IMR-90 (cell line): ENCODE measurements around the gene SLC47A2. TPM values are rescaled to one million over a fixed set of nuclear protein-coding genes. Genes with fewer than 3 reads are reported as not detected.

Experiments
- ATAC-seq: fragments of 200-7000 bp; cut with Tn5 transposase; 2 replicates; pipeline ENCODE4 v1.9.1; 2020; ENCODE audit warnings: low read depth, mild to moderate bottlenecking, moderate library complexity
- BruUV-seq: library from RNA; stranded (reverse); fragments of 400-500 nt; replicated peaks from 2 replicates; lab custom pipeline; 2021; lab: Mats Ljungman, UMichigan
- CTCF ChIA-PET: fragments of 300-600 bp; formaldehyde crosslinking; extraction: SDS; loops from one replicate; lab custom pipeline; 2021; ENCODE audit warnings: antibody characterized with exemption; lab: Yijun Ruan, JAX
- POLR2A ChIA-PET: fragments of 300-600 bp; sonication (Branson Sonifier 250); formaldehyde crosslinking; loops from one replicate; lab custom pipeline; 2022; ENCODE audit warnings: antibody characterized with exemption; ENCODE audit not compliant: unreplicated experiment; lab: Charles Lee
- DNase-seq: peaks from one replicate; pipeline ENCODE4 v3.0.0; 2013
- H2AFZ ChIP-seq: replicated peaks from 2 replicates; pipeline ENCODE3; 2013; ENCODE audit warnings: low read length, mild to moderate bottlenecking; ENCODE audit not compliant: poor library complexity
- H2AK5ac ChIP-seq: 2 replicates; pipeline ENCODE4 v1.6.1; 2013; ENCODE audit warnings: low read depth, low read length, inconsistent platforms
- H2AK9ac ChIP-seq: replicated peaks from 2 replicates; pipeline ENCODE3; 2013; ENCODE audit warnings: mild to moderate bottlenecking, low read depth, low read length, moderate library complexity; ENCODE audit not compliant: poor library complexity
- H2BK120ac ChIP-seq: 2 replicates; pipeline ENCODE4 v1.6.1; 2013; ENCODE audit warnings: low read depth, low read length, inconsistent platforms
- H2BK15ac ChIP-seq: 3 replicates; pipeline ENCODE4 v1.6.1; 2013; ENCODE audit warnings: low read depth, low read length, inconsistent platforms
- H2BK20ac ChIP-seq: 2 replicates; pipeline ENCODE4 v1.6.1; 2013; ENCODE audit warnings: low read depth, mild to moderate bottlenecking, inconsistent platforms, low read length, moderate library complexity
- H2BK5ac ChIP-seq: 2 replicates; pipeline ENCODE4 v1.6.1; 2013; ENCODE audit warnings: mild to moderate bottlenecking, low read depth, low read length, inconsistent platforms; ENCODE audit not compliant: poor library complexity, severe bottlenecking
- H3K14ac ChIP-seq: replicated peaks from 2 replicates; pipeline ENCODE4 v1.6.1; 2013; ENCODE audit warnings: low read depth, low read length, inconsistent platforms
- H3K18ac ChIP-seq: 2 replicates; pipeline ENCODE4 v1.6.1; 2013; ENCODE audit warnings: low read depth, low read length, control low read depth
- H3K23ac ChIP-seq: 2 replicates; pipeline ENCODE4 v1.6.1; 2013; ENCODE audit warnings: low read depth, low read length, inconsistent platforms
- H3K27ac ChIP-seq: 2 replicates; pipeline ENCODE4 v1.5.1; 2013; ENCODE audit warnings: mild to moderate bottlenecking, control low read depth, low read length; ENCODE audit not compliant: insufficient read depth
- H3K27me3 ChIP-seq: 2 replicates; pipeline ENCODE4 v1.6.1; 2013; ENCODE audit warnings: low read length; ENCODE audit not compliant: control insufficient read depth, insufficient read depth
- H3K36me3 ChIP-seq: 2 replicates; pipeline ENCODE4 v1.6.1; 2013; ENCODE audit warnings: low read length, mixed read lengths; ENCODE audit not compliant: control insufficient read depth, insufficient read depth
- H3K4ac ChIP-seq: 2 replicates; pipeline ENCODE4 v1.6.1; 2013; ENCODE audit warnings: low read depth, low read length, inconsistent platforms
- H3K4me1 ChIP-seq: 2 replicates; pipeline ENCODE4 v1.6.1; 2013; ENCODE audit warnings: low read length, mixed read lengths; ENCODE audit not compliant: control insufficient read depth, insufficient read depth
- H3K4me2 ChIP-seq: 2 replicates; pipeline ENCODE4 v1.6.1; 2013; ENCODE audit warnings: low read depth, mild to moderate bottlenecking, control low read depth, low read length, moderate library complexity
- H3K4me3 ChIP-seq: 2 replicates; pipeline ENCODE4 v1.5.1; 2013; ENCODE audit warnings: low read depth, mild to moderate bottlenecking, control low read depth, low read length, moderate library complexity; ENCODE audit not compliant: insufficient read depth
- H3K56ac ChIP-seq: 2 replicates; pipeline ENCODE4 v1.6.1; 2013; ENCODE audit warnings: low read length, inconsistent platforms; ENCODE audit not compliant: insufficient read depth; ENCODE audit errors: extremely low read depth
- H3K79me1 ChIP-seq, 2 experiments: 2 replicates each; pipeline ENCODE4 v1.6.1; 2013; ENCODE audit warnings: low read length in 2 of 2, inconsistent platforms in 1 of 2, low read depth in 1 of 2
- H3K9ac ChIP-seq: 2 replicates; pipeline ENCODE4 v1.6.1; 2013; ENCODE audit warnings: low read depth, low read length, control low read depth
- H3K9me1 ChIP-seq: 2 replicates; pipeline ENCODE4 v1.6.1; 2013; ENCODE audit warnings: low read length, inconsistent platforms; ENCODE audit not compliant: insufficient read depth
- H3K9me3 ChIP-seq: 2 replicates; pipeline ENCODE4 v1.6.1; 2013; ENCODE audit warnings: low read length; ENCODE audit not compliant: control insufficient read depth, insufficient read depth
- H4K20me1 ChIP-seq: 2 replicates; pipeline ENCODE4 v1.6.1; 2013; ENCODE audit warnings: low read length, inconsistent platforms; ENCODE audit not compliant: insufficient read depth
- H4K5ac ChIP-seq: 2 replicates; pipeline ENCODE4 v1.6.1; 2013; ENCODE audit warnings: mild to moderate bottlenecking, low read depth, low read length, control low read depth
- H4K8ac ChIP-seq, 2 experiments: 2 replicates each; pipeline ENCODE4 v1.6.1; 2013; ENCODE audit warnings: low read depth in 2 of 2, low read length in 2 of 2, control low read depth in 1 of 2, inconsistent platforms in 1 of 2
- H4K91ac ChIP-seq: 2 replicates; pipeline ENCODE4 v1.6.1; 2013; ENCODE audit warnings: low read depth, low read length, inconsistent platforms; ENCODE audit not compliant: insufficient read depth
- BHLHE40 ChIP-seq: fragments of 150-350 bp; IDR thresholded peaks from 2 replicates; pipeline ENCODE4 v1.6.1; 2016; ENCODE audit warnings: mild to moderate bottlenecking, low read depth, low read length
- CEBPB ChIP-seq: IDR thresholded peaks from 2 replicates; pipeline ENCODE4 v1.6.1; 2012; ENCODE audit warnings: low read depth, low read length, improper control_type of control experiment
- CHD1 ChIP-seq: IDR thresholded peaks from 2 replicates; pipeline ENCODE4 v1.6.1; 2012; ENCODE audit warnings: low read depth, low read length, improper control_type of control experiment
- CTCF ChIP-seq: conservative IDR thresholded peaks from 2 replicates; pipeline ENCODE4 v1.5.1; 2012; ENCODE audit warnings: mild to moderate bottlenecking, low read depth, low read length, improper control_type of control experiment
- FOS ChIP-seq: fragments of 150-350 bp; IDR thresholded peaks from 2 replicates; pipeline ENCODE4 v1.6.1; 2016; ENCODE audit warnings: low read depth, low read length
- MAFK ChIP-seq: IDR thresholded peaks from 2 replicates; pipeline ENCODE4 v1.6.1; 2012; ENCODE audit warnings: low read depth, low read length, improper control_type of control experiment
- MAZ ChIP-seq: IDR thresholded peaks from 2 replicates; pipeline ENCODE4 v1.6.1; 2012; ENCODE audit warnings: low read depth, mild to moderate bottlenecking, low read length, improper control_type of control experiment, moderate library complexity, borderline replicate concordance
- MXI1 ChIP-seq: IDR thresholded peaks from 2 replicates; pipeline ENCODE4 v1.6.1; 2012; ENCODE audit warnings: low read depth, mild to moderate bottlenecking, low read length, moderate library complexity, borderline replicate concordance
- NFE2L2 ChIP-seq: fragments of 150-350 bp; IDR thresholded peaks from 2 replicates; pipeline ENCODE4 v1.6.1; 2016; ENCODE audit warnings: low read depth, mild to moderate bottlenecking, low read length
- POLR2A ChIP-seq: IDR thresholded peaks from 2 replicates; pipeline ENCODE4 v1.6.1; 2012; ENCODE audit warnings: mild to moderate bottlenecking, low read depth, low read length
- RAD21 ChIP-seq: IDR thresholded peaks from 2 replicates; pipeline ENCODE4 v1.6.1; 2012; ENCODE audit warnings: low read length, improper control_type of control experiment
- RCOR1 ChIP-seq: IDR thresholded peaks from 2 replicates; pipeline ENCODE4 v1.6.1; 2012; ENCODE audit warnings: mild to moderate bottlenecking, low read length, improper control_type of control experiment; ENCODE audit not compliant: insufficient replicate concordance
- RFX5 ChIP-seq: IDR thresholded peaks from 2 replicates; pipeline ENCODE4 v1.8.0; 2012; ENCODE audit warnings: low read depth, mild to moderate bottlenecking, low read length, moderate library complexity
- SMC3 ChIP-seq: fragments of 150-350 bp; IDR thresholded peaks from 2 replicates; pipeline ENCODE4 v1.6.1; 2016; ENCODE audit warnings: low read depth, mild to moderate bottlenecking, antibody characterized with exemption, low read length, moderate library complexity
- USF2 ChIP-seq: fragments of 150-350 bp; IDR thresholded peaks from 2 replicates; pipeline ENCODE4 v1.6.1; 2017; ENCODE audit warnings: mild to moderate bottlenecking, antibody characterized with exemption, low read length, low read depth
- WGBS, 2 experiments: methylation state at CpG; one replicate each; pipeline versions ENCODE4 v1.1.5 to v1.1.7; 2013; ENCODE audit warnings: missing lambda C conversion rate in 2 of 2; ENCODE audit not compliant: insufficient read length in 1 of 2; ENCODE audit errors: extremely low coverage in 2 of 2; 5-methylcytosine and 5-hydroxymethylcytosine counted together
- dilution Hi-C: fragments of 300-500 bp; cut with HindIII; formaldehyde crosslinking; loops from one replicate; pipeline ENCODE4 v1.14.3; 2018; ENCODE audit warnings: low sequenced_read_pairs; ENCODE audit not compliant: unreplicated experiment
- in situ Hi-C: fragments of 300-500 bp; cut with MboI; formaldehyde crosslinking; loops from 3 replicates; pipeline ENCODE4 v1.14.3; 2019; ENCODE audit warnings: low sequenced_read_pairs, inconsistent platforms, mixed read lengths
- intact Hi-C: fragments of 100-400 bp; cut with micrococcal nuclease; formaldehyde crosslinking; loops from 2 replicates; pipeline ENCODE4 v1.10.0; 2022
- polyA plus RNA-seq, 3 experiments: library from polyadenylated mRNA; depleted of rRNA; stranded (reverse); fragments of >200 nt; gene quantifications; 2 replicates each; pipeline ENCODE4 v1.2.3, GENCODE V29; 2012; ENCODE audit warnings: low replicate concordance in 1 of 3
- total RNA-seq: library from RNA; depleted of rRNA; stranded (reverse); fragments of >200 nt; gene quantifications from 2 replicates; pipeline ENCODE4 v1.2.3, GENCODE V29; 2012

Gene SLC47A2
- total and polyA plus RNA-seq, 2 of the 4 experiments (the other 2 are of a cell fraction) = not detected

- peaks cover 4% of the 10 kb centered on the region for H3K4me1 ChIP-seq
- H3K4ac ChIP-seq = peak overlapping the region; percentile 36
- peak overlapping the region; percentile 36 for H2BK20ac ChIP-seq
- peak overlapping the region; percentile 8 for H2AK9ac ChIP-seq
- H3K56ac ChIP-seq = no peak overlapping the region
- H3K27me3 ChIP-seq = peaks cover 38% of the 10 kb centered on the region
- no peak overlapping the region; the same call in 2 of the 3 replicates for H2BK15ac ChIP-seq
- intact Hi-C loops = no loop called here
- ATAC-seq = no peak
- no peak overlapping the region for H2AK5ac ChIP-seq
- H4K5ac ChIP-seq = peak overlapping the region; percentile 80; the same call in 1 of the 2 replicates
- no peaks in the 10 kb centered on the region for H3K36me3 ChIP-seq
- H3K79me1 ChIP-seq = no peaks in the 10 kb centered on the region
- H4K91ac ChIP-seq = no peak overlapping the region; the same call in 1 of the 2 replicates
- peak overlapping the region; percentile 62; the same call in 1 of the 2 replicates for H3K14ac ChIP-seq
- no peak overlapping the region for H3K4me2 ChIP-seq
- H3K27ac ChIP-seq = no peak overlapping the region
- no peak overlapping the region for H3K23ac ChIP-seq
- 0 out of 2 replicates have a peak, but pooled peaks cover 4% of the 10 kb centered on the region for H3K9me1 ChIP-seq
- ChIA-PET CTCF (interaction anchor here (0.7 to 2.6 kb wide), 4 partner anchors 9 to 390 kb away, joined by 3 to 11 read pairs (median 4); partner anchors contain the start of gene B9D1), POLR2A (interaction anchor here (0.6 kb wide), 1 partner anchor 225 kb away, joined by 3 read pairs; no protein-coding TSS in a partner anchor)
- no peak overlapping the region for H3K9ac ChIP-seq
- H4K20me1 ChIP-seq = no peaks in the 10 kb centered on the region; the same call in 1 of the 2 replicates
- DNase-seq = no peak
- peak overlapping the region; percentile 76 for H2AFZ ChIP-seq
- in situ Hi-C loops = no loop called here
- H3K9me3 ChIP-seq = no peaks in the 10 kb centered on the region
- H2BK5ac ChIP-seq = peak overlapping the region; percentile 18
- H3K18ac ChIP-seq = no peak overlapping the region
- peak overlapping the region; percentile 65 for H2BK120ac ChIP-seq
- peak overlapping the region in 1 of 2 experiments; percentile 37; a peak in 2 of 4 replicates for H4K8ac ChIP-seq
- no peak overlapping the region for H3K4me3 ChIP-seq
- BruUV-seq = no TSS peak
- WGBS, 2 experiments = 96% methylated on average over 4 of the region's 15 CpGs; no CpG with 5 or more reads in 1 of the 2 experiments
- dilution Hi-C loops = no loop called here
- no peak for TF ChIP-seq USF2
- TF ChIP-seq CHD1 = no peak
- TF ChIP-seq MAZ = no peak
- no peak for TF ChIP-seq NFE2L2
- TF ChIP-seq POLR2A = no peak
- TF ChIP-seq RAD21 = no peak
- TF ChIP-seq SMC3 = no peak
- TF ChIP-seq FOS = no peak
- TF ChIP-seq CEBPB = no peak
- TF ChIP-seq BHLHE40 = no peak
- no peak for TF ChIP-seq MAFK
- no peak for TF ChIP-seq RCOR1
- TF ChIP-seq MXI1 = no peak
- no peak for TF ChIP-seq CTCF
- no peak for TF ChIP-seq RFX5
These were observed 36.0 kb upstream of the SLC47A2 start for GRCh38 chr17:19752216-19753050.
